Epithelial cell of alveolus of lung (primary cell): ENCODE data around the gene ST3GAL2. TPM values are rescaled to one million over a fixed set of nuclear protein-coding genes. Genes with fewer than 3 reads are reported as not detected.

Source experiments
- total RNA-seq: library from RNA; depleted of rRNA; stranded (reverse); fragments of >200 nt; gene quantifications from 2 replicates; pipeline ENCODE4 v1.2.1, GENCODE V29; 2015

The ST3GAL2 gene, protein sequence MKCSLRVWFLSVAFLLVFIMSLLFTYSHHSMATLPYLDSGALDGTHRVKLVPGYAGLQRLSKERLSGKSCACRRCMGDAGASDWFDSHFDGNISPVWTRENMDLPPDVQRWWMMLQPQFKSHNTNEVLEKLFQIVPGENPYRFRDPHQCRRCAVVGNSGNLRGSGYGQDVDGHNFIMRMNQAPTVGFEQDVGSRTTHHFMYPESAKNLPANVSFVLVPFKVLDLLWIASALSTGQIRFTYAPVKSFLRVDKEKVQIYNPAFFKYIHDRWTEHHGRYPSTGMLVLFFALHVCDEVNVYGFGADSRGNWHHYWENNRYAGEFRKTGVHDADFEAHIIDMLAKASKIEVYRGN
- 22.3 and 40.6 TPM in 2 replicates for total RNA-seq

DNA sequence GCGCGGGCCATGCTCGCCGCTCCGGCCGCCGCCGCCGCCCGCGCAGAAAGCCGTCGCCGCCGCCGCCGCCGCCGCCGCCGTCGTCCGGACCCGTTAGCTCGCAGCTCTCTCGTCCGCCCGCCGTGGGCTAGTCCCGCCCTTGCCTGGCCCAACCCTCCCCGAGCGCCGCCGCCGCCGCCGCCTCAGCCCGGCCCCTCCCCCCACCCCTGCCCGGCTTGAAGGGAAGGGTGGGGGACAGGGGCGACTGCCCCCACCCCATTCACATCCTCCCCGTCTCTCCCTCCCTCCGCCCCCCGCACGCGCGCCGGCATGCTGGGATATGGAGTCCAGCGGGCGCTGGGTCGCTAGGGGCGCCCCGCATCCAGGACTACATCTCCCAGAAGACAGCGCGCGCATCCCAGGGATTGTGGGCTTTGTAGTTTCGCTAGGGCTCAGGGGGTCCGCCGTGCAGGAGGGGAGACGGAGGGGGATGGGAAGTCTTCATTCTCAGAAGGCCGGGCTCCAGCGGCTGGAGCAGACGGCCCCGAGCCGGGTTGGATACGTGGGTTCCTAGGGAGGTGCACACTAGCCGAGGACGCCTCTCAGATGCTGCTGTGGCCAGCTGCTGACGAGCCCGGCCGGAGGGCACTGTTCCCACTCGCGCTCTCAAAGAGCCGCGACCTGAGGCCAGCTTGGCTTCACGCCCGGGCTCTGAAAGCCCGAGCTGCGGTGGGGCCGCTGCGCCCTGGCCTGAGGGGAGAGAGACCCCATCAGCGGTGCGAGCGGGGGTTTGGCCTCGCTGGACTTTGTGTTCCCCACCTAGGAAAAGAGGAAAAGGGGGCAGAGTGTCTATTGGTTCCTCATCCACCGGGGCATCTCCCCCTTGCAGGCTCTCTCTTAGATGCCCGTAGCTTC lies at the start of gene ST3GAL2:
TSS of gene ST3GAL2 (minus strand) at position 132 of the 894 bp plus-strand sequence. CDS start 40,570 bp downstream, outside the sequence.

DNA sequence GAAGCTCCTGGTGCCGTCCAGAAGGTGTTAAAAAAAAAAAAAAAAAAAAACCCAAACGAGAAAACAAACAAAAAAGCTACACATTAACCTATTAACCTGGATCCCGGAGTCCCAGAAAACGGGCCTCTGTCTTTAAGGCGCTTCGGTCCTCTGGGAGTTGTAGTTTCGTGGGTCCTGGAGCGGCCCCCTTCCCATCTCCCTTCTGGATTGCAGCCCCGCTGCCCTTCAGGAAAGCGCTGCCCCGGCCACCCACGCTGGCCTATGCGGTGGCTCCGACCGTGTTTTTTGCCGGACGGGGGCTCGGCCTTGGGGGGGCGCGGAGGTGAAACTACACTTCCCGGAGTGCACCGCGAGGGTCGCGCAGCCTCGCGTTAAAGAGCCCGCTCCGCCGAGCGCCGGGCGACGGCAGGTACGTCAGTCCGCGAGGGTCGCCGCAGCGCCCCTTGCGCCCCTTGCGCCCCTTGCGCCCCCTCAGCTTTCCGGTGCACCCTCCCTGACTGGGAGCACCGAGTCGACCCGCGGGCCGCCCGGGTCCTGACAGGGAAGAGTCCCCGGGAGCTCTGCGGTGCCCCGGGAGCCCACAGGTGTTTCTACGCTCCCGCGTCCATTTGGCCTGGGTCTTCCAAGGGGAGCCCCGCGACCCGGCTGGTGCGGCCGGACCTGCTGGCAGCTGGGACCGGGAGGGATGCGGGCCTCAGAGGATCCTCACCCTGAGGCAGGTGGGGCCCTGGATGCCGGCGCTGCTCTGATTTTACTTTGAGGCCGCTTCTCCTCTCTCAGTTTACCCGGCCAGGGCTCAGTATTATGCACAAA lies 15.5 kb upstream of the ST3GAL2 start, which contains the start of gene FCSK:
TSS of gene FCSK (plus strand) at position 374 of the 813 bp plus-strand sequence. CDS start 8,596 bp downstream, outside the sequence.

Other genes with a start within 250 kb of the ST3GAL2 start
- gene EXOSC6, start 187.2 kb downstream of the ST3GAL2 start, total RNA-seq, result 15.2 and 21.5 TPM in 2 replicates
- gene AARS1, start 149.6 kb downstream of the ST3GAL2 start, total RNA-seq, result 97.3 and 185 TPM in 2 replicates
- 35.3 and 42.3 TPM in 2 replicates for gene DDX19B, start 139.9 kb downstream of the ST3GAL2 start, total RNA-seq
- 27.4 and 29.8 TPM in 2 replicates for gene DDX19A, start 92.2 kb downstream of the ST3GAL2 start, total RNA-seq
- 8.5 and 13.1 TPM in 2 replicates for gene FCSK, start 15.5 kb upstream of the ST3GAL2 start, total RNA-seq
- gene COG4, start 84.5 kb upstream of the ST3GAL2 start, total RNA-seq, result 45.4 and 79.5 TPM in 2 replicates
- 140 and 174 TPM in 2 replicates for gene SF3B3, start 84.7 kb upstream of the ST3GAL2 start, total RNA-seq
- gene IL34, start 207.5 kb upstream of the ST3GAL2 start, total RNA-seq, result 1.1 and 1.7 TPM in 2 replicates
- 17.6 and 106 TPM in 2 replicates for gene MTSS2, start 247.0 kb upstream of the ST3GAL2 start, total RNA-seq